ENCODE results near the gene TMEM203. TPM values are rescaled to one million over a fixed set of nuclear protein-coding genes. Genes with fewer than 3 reads are reported as not detected.

Gene TMEM203
- total and polyA plus RNA-seq, 2 of the 13 experiments (the other 11 are each of a cell fraction or from before 2014, with no cell fraction given) = 23.4 to 36.7 TPM

DNA sequence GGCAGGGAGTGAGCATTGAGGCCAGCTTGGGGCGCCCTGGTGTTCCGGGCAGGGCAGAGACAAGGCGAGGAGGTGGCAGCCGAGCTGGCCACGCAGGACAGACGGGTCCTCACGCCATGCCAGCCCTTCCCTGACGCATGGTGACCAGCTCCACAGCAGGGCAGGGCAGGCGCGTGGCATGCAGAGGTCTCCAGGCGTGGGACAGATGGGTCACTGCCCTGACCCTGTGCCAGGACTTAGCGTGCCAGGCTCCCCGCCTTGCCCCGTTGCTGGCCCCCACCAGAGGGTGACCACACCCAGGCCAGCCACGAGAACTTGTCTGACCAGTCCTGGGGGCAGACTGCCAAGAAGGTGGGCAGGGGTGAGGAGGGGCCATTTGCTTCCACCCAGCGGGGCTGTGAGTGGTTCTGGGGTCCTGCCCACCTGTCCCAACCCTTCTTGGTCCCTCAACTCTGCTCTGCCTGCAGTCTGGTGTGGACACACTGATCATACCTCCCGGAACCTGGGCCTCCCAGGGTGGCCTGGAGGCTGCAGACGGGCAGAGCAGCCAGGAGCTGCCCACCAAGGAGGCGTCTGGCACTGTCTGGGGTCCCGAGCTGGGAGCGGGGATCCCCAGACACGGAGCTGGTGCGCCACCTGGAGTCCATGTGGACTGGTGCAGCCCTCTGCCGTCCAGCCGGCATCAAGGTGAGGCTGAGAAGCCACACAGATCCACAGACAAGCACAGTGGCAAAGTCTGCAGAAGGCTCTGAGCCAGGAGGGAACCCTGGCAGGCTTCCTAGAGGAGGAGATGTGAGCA is 21.8 kb upstream of the TMEM203 start, which contains the start of gene RNF224 (continued):
- TF ChIP-seq, protein P1, sequence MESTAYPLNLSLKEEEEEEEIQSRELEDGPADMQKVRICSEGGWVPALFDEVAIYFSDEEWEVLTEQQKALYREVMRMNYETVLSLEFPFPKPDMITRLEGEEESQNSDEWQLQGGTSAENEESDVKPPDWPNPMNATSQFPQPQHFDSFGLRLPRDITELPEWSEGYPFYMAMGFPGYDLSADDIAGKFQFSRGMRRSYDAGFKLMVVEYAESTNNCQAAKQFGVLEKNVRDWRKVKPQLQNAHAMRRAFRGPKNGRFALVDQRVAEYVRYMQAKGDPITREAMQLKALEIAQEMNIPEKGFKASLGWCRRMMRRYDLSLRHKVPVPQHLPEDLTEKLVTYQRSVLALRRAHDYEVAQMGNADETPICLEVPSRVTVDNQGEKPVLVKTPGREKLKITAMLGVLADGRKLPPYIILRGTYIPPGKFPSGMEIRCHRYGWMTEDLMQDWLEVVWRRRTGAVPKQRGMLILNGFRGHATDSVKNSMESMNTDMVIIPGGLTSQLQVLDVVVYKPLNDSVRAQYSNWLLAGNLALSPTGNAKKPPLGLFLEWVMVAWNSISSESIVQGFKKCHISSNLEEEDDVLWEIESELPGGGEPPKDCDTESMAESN (CRISPR knock-in tag; conservative IDR thresholded peaks at IDR 0.05) = peak; percentile 52; the same call in 1 of the 2 replicates
- 0 out of 2 replicates have a peak, but pooled peaks have one; percentile 13 for TF ChIP-seq CSRNP1 (CRISPR knock-in tag; IDR thresholded peaks at IDR 0.05)
- TF ChIP-seq SAP130 (CRISPR knock-in tag; IDR thresholded peaks at IDR 0.05; ENCODE audit: low read depth) = peak; percentile 50; the same call in 1 of the 2 replicates
- TF ChIP-seq, protein P2, sequence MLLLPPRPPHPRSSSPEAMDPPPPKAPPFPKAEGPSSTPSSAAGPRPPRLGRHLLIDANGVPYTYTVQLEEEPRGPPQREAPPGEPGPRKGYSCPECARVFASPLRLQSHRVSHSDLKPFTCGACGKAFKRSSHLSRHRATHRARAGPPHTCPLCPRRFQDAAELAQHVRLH (CRISPR knock-in tag; IDR thresholded peaks at IDR 0.05; ENCODE audit: borderline replicate concordance, low read depth) = peak; percentile 61; the same call in 1 of the 2 replicates
- TF ChIP-seq ZNF891 (CRISPR knock-in tag; IDR thresholded peaks at IDR 0.05) = peak; percentile 68; the same call in 1 of the 2 replicates
- TF ChIP-seq, protein P3, sequence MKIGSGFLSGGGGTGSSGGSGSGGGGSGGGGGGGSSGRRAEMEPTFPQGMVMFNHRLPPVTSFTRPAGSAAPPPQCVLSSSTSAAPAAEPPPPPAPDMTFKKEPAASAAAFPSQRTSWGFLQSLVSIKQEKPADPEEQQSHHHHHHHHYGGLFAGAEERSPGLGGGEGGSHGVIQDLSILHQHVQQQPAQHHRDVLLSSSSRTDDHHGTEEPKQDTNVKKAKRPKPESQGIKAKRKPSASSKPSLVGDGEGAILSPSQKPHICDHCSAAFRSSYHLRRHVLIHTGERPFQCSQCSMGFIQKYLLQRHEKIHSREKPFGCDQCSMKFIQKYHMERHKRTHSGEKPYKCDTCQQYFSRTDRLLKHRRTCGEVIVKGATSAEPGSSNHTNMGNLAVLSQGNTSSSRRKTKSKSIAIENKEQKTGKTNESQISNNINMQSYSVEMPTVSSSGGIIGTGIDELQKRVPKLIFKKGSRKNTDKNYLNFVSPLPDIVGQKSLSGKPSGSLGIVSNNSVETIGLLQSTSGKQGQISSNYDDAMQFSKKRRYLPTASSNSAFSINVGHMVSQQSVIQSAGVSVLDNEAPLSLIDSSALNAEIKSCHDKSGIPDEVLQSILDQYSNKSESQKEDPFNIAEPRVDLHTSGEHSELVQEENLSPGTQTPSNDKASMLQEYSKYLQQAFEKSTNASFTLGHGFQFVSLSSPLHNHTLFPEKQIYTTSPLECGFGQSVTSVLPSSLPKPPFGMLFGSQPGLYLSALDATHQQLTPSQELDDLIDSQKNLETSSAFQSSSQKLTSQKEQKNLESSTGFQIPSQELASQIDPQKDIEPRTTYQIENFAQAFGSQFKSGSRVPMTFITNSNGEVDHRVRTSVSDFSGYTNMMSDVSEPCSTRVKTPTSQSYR (CRISPR knock-in tag; IDR thresholded peaks at IDR 0.05; ENCODE audit: borderline replicate concordance) = 0 out of 2 replicates have a peak, but pooled peaks have one; percentile 28
- peak; percentile 31; the same call in 1 of the 2 replicates for TF ChIP-seq FOXA3 (CRISPR knock-in tag; IDR thresholded peaks at IDR 0.05)
- TF ChIP-seq NONO (IDR thresholded peaks at IDR 0.05) = no peak
- TF ChIP-seq NONO (CRISPR knock-in tag; conservative IDR thresholded peaks at IDR 0.05) = peak; percentile 57; the same call in 1 of the 2 replicates
- peak; percentile 10 for TF ChIP-seq FOSL2 (CRISPR knock-in tag; IDR thresholded peaks at IDR 0.05)
- 0 out of 2 replicates have a peak, but pooled peaks have one; percentile 21 for TF ChIP-seq ZNF792 (CRISPR knock-in tag; IDR thresholded peaks at IDR 0.05)
- peak; percentile 43; the same call in 1 of the 2 replicates for TF ChIP-seq THAP11 (CRISPR knock-in tag; IDR thresholded peaks at IDR 0.05)
- peak; percentile 58; the same call in 1 of the 2 replicates for TF ChIP-seq ZNF160 (CRISPR knock-in tag; IDR thresholded peaks at IDR 0.05)
- TF ChIP-seq, protein P4, sequence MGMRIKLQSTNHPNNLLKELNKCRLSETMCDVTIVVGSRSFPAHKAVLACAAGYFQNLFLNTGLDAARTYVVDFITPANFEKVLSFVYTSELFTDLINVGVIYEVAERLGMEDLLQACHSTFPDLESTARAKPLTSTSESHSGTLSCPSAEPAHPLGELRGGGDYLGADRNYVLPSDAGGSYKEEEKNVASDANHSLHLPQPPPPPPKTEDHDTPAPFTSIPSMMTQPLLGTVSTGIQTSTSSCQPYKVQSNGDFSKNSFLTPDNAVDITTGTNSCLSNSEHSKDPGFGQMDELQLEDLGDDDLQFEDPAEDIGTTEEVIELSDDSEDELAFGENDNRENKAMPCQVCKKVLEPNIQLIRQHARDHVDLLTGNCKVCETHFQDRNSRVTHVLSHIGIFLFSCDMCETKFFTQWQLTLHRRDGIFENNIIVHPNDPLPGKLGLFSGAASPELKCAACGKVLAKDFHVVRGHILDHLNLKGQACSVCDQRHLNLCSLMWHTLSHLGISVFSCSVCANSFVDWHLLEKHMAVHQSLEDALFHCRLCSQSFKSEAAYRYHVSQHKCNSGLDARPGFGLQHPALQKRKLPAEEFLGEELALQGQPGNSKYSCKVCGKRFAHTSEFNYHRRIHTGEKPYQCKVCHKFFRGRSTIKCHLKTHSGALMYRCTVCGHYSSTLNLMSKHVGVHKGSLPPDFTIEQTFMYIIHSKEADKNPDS (CRISPR knock-in tag; IDR thresholded peaks at IDR 0.05) = 0 out of 2 replicates have a peak, but pooled peaks have one; percentile 22
- TF ChIP-seq IKZF5 (CRISPR knock-in tag; IDR thresholded peaks at IDR 0.05) = peak; percentile 20; the same call in 1 of the 2 replicates
- no peak for TF ChIP-seq MXD3 (CRISPR knock-in tag; IDR thresholded peaks at IDR 0.05)
